HepG2 (cell line): Measurements from ENCODE around the gene UBE2G2. TPM values are rescaled to one million over a fixed set of nuclear protein-coding genes. Genes with fewer than 3 reads are reported as not detected.
A peak's percentile ranks its signal among the peaks of the same experiment; 100 is the strongest.

ENCODE experiments used
- ATAC-seq: fragments of 200-7000 bp; cut with Tn5 transposase; 3 replicates; pipeline ENCODE4 v1.9.1; 2020; ENCODE audit warnings: mild to moderate bottlenecking, moderate library complexity
- BruUV-seq: library from RNA; stranded (reverse); fragments of 400-500 nt; replicated peaks from 2 replicates; lab custom pipeline; 2021; lab: Mats Ljungman, UMichigan
- CTCF ChIA-PET: fragments of 300-600 bp; formaldehyde crosslinking; extraction: SDS; loops from one replicate; lab custom pipeline; 2021; ENCODE audit warnings: low total read pairs, inconsistent platforms, low intra/inter-chr PET ratio; lab: Yijun Ruan, JAX
- POLR2A ChIA-PET: fragments of 350-600 bp; sonication (Branson Sonifier 250); formaldehyde crosslinking; loops from one replicate; lab custom pipeline; 2020; ENCODE audit warnings: antibody characterized with exemption, inconsistent platforms; lab: Yijun Ruan, JAX
- DNase-seq: peaks from one replicate; pipeline ENCODE4 v3.0.0-alpha.2; 2015; ENCODE audit warnings: low spot score
- FAIRE-seq: peaks from 3 replicates; lab custom pipeline; 2011; peaks lifted over from hg19 to GRCh38; lab: Jason Lieb, UNC
- H2AFZ ChIP-seq: one replicate; pipeline ENCODE4 v1.6.1; 2011; ENCODE audit warnings: low read length, inconsistent platforms
- H3K27ac ChIP-seq: fragments of 300-600 bp; 3 replicates; pipeline ENCODE4 v1.8.0; 2011; ENCODE audit warnings: mixed run types, mild to moderate bottlenecking, mixed read lengths, low read length, inconsistent platforms; ENCODE audit not compliant: insufficient read depth; ENCODE audit errors: extremely low read length
- H3K27me3 ChIP-seq, 2 experiments: fragments of 200-600 bp in 1 of 2; 2 replicates in 1 of 2; 3 replicates in 1 of 2; pipeline versions ENCODE4 v1.6.0 to v1.8.0; 2011; ENCODE audit warnings: low read length in 2 of 2, mild to moderate bottlenecking in 2 of 2, moderate library complexity in 2 of 2, inconsistent platforms in 1 of 2; ENCODE audit not compliant: insufficient read depth in 2 of 2, control insufficient read depth in 1 of 2
- H3K36me3 ChIP-seq, 2 experiments: fragments of 200-600 bp in 1 of 2; replicated peaks in 1 of 2; 2 replicates in 1 of 2; 3 replicates in 1 of 2; pipeline versions ENCODE4 v1.5.1 to v1.8.0; 2011; ENCODE audit warnings: low read length in 2 of 2, inconsistent platforms in 1 of 2; ENCODE audit not compliant: insufficient read depth in 2 of 2, control insufficient read depth in 1 of 2
- H3K4me1 ChIP-seq: 2 replicates; pipeline ENCODE4 v1.5.1; 2012; ENCODE audit warnings: low read length, inconsistent platforms; ENCODE audit not compliant: insufficient read depth
- H3K4me2 ChIP-seq: 2 replicates; pipeline ENCODE4 v1.6.0; 2011; ENCODE audit warnings: low read depth, low read length, inconsistent platforms
- H3K4me3 ChIP-seq, 3 experiments: fragments of 200-600 bp in 1 of 3; sonication (generic), shearing (Covaris generic) in 1 of 3; replicated peaks in 1 of 3; 2 replicates each; pipeline ENCODE4 v1.5.1; 2011 to 2016; ENCODE audit warnings: low read length in 3 of 3, inconsistent platforms in 2 of 3, low read depth in 2 of 3, mild to moderate bottlenecking in 2 of 3, control low read depth in 1 of 3, mixed read lengths in 1 of 3; ENCODE audit not compliant: insufficient read depth in 1 of 3
- H3K79me2 ChIP-seq: one replicate; pipeline ENCODE4 v1.6.1; 2011; ENCODE audit warnings: low read length, inconsistent platforms; ENCODE audit not compliant: insufficient read depth
- H3K9ac ChIP-seq: 2 replicates; pipeline ENCODE4 v1.6.0; 2011; ENCODE audit warnings: mild to moderate bottlenecking, low read depth, low read length, inconsistent platforms; ENCODE audit not compliant: insufficient read depth
- H3K9me3 ChIP-seq: 2 replicates; pipeline ENCODE4 v1.5.1; 2012; ENCODE audit warnings: mild to moderate bottlenecking, low read length
- H4K20me1 ChIP-seq: 2 replicates; pipeline ENCODE4 v1.6.0; 2011; ENCODE audit warnings: inconsistent platforms, mild to moderate bottlenecking, low read length, moderate library complexity; ENCODE audit not compliant: insufficient read depth
- MED1 ChIP-seq: sonication (generic); formaldehyde crosslinking; IDR thresholded peaks from 2 replicates; pipeline ENCODE4 v1.4.0; 2020; ENCODE audit warnings: missing genetic modification reagents
- PRMT3 ChIP-seq: sonication (generic); formaldehyde crosslinking; IDR thresholded peaks from 2 replicates; pipeline ENCODE4 v1.8.1; 2022; ENCODE audit warnings: low read depth, mild to moderate bottlenecking, moderate library complexity, missing genetic modification reagents, borderline replicate concordance
- RARA ChIP-seq: IDR thresholded peaks from 2 replicates; pipeline ENCODE4 v1.6.1; 2016; ENCODE audit warnings: missing genetic modification reagents, missing compliant biosample characterization
- REL ChIP-seq: sonication (generic); formaldehyde crosslinking; conservative IDR thresholded peaks from 2 replicates; pipeline ENCODE4 v1.8.0; 2022; ENCODE audit warnings: mild to moderate bottlenecking, missing genetic modification reagents, moderate library complexity
- REPIN1 ChIP-seq: sonication (generic); formaldehyde crosslinking; IDR thresholded peaks from 2 replicates; pipeline ENCODE4 v1.8.0; 2022; ENCODE audit warnings: missing genetic modification reagents, low read depth, mild to moderate bottlenecking, borderline replicate concordance
- ZFX ChIP-seq: sonication (generic); formaldehyde crosslinking; IDR thresholded peaks from 2 replicates; pipeline ENCODE4 v1.4.0; 2020; ENCODE audit warnings: mild to moderate bottlenecking, low read depth, missing genetic modification reagents, moderate library complexity
- ZNF232 ChIP-seq: sonication (generic); formaldehyde crosslinking; IDR thresholded peaks from 2 replicates; pipeline ENCODE4 v1.4.0; 2020; ENCODE audit warnings: missing genetic modification reagents, borderline replicate concordance
- ZNF510 ChIP-seq: sonication (generic); formaldehyde crosslinking; IDR thresholded peaks from 2 replicates; pipeline ENCODE4 v1.4.0; 2020; ENCODE audit warnings: low read depth, mild to moderate bottlenecking, missing genetic modification reagents
- ZNF589 ChIP-seq: sonication (generic); formaldehyde crosslinking; conservative IDR thresholded peaks from 2 replicates; pipeline ENCODE4 v1.8.0; 2022; ENCODE audit warnings: mild to moderate bottlenecking, moderate library complexity, missing genetic modification reagents
- ZNF761 ChIP-seq: sonication (generic); formaldehyde crosslinking; conservative IDR thresholded peaks from 2 replicates; pipeline ENCODE4 v1.4.0; 2020; ENCODE audit warnings: mild to moderate bottlenecking, missing genetic modification reagents
- WGBS: methylation state at CpG from one replicate; pipeline ENCODE4 v1.1.6; 2017; ENCODE audit warnings: low lambda C conversion rate; 5-methylcytosine and 5-hydroxymethylcytosine counted together
- in situ Hi-C: cut with HindIII; loops from 2 replicates; pipeline ENCODE4 v1.10.0; 2017; ENCODE audit warnings: low pct_unique_long_range_greater_than_20kb; ENCODE audit not compliant: extremely low pct_ligation_motif_present
- intact Hi-C: fragments of 100-400 bp; cut with micrococcal nuclease; formaldehyde crosslinking; loops from one replicate; pipeline ENCODE4 v1.10.0; 2022; ENCODE audit not compliant: unreplicated experiment
- polyA plus RNA-seq, 8 experiments: library from polyadenylated mRNA; depleted of rRNA in 3 of 8; stranded (reverse) in 7 of 8; unstranded in 1 of 8; fragments of >200 nt; fragmentation: Illumina TruSeq in 4 of 8; extraction: Trizol in 4 of 8; gene quantifications; 2 replicates each; pipeline versions ENCODE4 v1.2.1 to v1.2.3, GENCODE V29; 2011 to 2016; ENCODE audit warnings: low read depth in 4 of 8, missing spikeins in 1 of 8, mixed read lengths in 1 of 8; ENCODE audit not compliant: insufficient read depth in 1 of 8
- total RNA-seq, 5 experiments: library from RNA; depleted of rRNA; stranded (reverse); fragments of >200 nt; fragmentation: Illumina TruSeq; extraction: Trizol; gene quantifications; 2 replicates each; pipeline ENCODE4 v1.2.3, GENCODE V29; 2016; ENCODE audit warnings: low read depth in 1 of 5
- TF ChIP-seq, protein P1 (sequence below): sonication (generic); formaldehyde crosslinking; IDR thresholded peaks from 2 replicates; pipeline ENCODE4 v1.5.0; 2020; ENCODE audit warnings: missing genetic modification reagents
- TF ChIP-seq, protein P2 (sequence below): IDR thresholded peaks from 2 replicates; pipeline ENCODE4 v1.6.1; 2016
- TF ChIP-seq, protein P3 (sequence below): sonication (generic); formaldehyde crosslinking; conservative IDR thresholded peaks from 2 replicates; pipeline ENCODE4 v1.8.1; 2023; ENCODE audit warnings: missing genetic modification reagents
- TF ChIP-seq, protein P4 (sequence below): sonication (generic); formaldehyde crosslinking; IDR thresholded peaks from 2 replicates; pipeline ENCODE4 v1.4.0; 2020; ENCODE audit warnings: missing genetic modification reagents
- TF ChIP-seq, protein P5 (sequence below): sonication (generic); formaldehyde crosslinking; IDR thresholded peaks from 2 replicates; pipeline ENCODE4 v1.8.1; 2023; ENCODE audit warnings: mild to moderate bottlenecking, inconsistent platforms, moderate library complexity, missing genetic modification reagents, borderline replicate concordance

Gene UBE2G2
- total and polyA plus RNA-seq, 2 of the 13 experiments (the other 11 are each of a cell fraction or from before 2014, with no cell fraction given), result 55.4 to 92.0 TPM

DNA sequence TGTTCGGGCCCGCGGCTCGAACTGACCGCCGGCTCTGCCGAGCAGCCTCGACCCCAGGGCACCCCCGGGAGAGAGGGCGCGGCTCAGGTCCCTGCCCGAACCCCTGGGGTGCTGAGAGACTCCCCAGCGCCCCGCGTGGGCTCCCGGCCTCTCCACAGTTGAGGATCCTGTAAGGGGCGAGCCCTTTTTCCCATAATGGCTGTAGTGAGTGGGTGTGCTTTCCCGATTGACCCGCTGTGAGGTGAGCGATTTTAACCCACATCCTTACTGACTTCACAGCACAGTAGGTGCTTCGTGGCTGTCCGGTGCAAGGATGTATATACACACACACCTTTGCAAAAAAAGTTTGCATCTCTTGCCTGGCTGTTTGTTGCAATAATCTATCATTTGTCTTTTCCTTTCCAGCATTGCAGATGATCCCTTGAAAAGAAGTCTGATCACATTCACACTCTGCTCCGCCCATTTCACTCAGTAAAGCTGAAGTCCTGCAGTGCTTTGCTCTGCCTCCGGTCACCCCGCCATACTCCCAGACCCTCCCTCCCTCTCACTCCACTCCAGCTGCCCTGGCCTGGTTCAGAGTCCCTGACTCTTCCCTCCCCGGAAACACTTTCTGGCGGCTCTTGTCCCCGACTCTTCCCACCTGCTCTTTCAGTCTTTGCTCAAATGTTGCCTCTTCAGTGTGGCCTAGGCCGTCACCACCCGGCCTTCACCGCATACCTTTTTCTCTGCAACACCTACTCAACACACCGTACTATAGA is 955 bp upstream of the UBE2G2 start:
- Histone ChIP-seq H3K79me2 (peaks cover 44% of the 10 kb centered on the region), H2AFZ (no peak overlapping the region)
- CTCF ChIA-PET, result no interaction called here
- TF ChIP-seq ZNF510 (CRISPR knock-in tag) (0 out of 2 replicates have a peak, but pooled peaks have one; percentile 61), ZNF761 (CRISPR knock-in tag) (0 out of 2 replicates have a peak, but pooled peaks have one; percentile 57), ZNF589 (no peak), ZNF232 (CRISPR knock-in tag) (peak; percentile 45; the same call in 1 of the 2 replicates), MED1 (CRISPR knock-in tag) (peak; percentile 40), REPIN1 (CRISPR knock-in tag) (peak; percentile 44; the same call in 1 of the 2 replicates), REL (0 out of 2 replicates have a peak, but pooled peaks have one; percentile 1), PRMT3 (no peak), ZFX (peak; percentile 85), RARA (CRISPR knock-in tag) (peak; percentile 40)
- TF ChIP-seq, protein P1, sequence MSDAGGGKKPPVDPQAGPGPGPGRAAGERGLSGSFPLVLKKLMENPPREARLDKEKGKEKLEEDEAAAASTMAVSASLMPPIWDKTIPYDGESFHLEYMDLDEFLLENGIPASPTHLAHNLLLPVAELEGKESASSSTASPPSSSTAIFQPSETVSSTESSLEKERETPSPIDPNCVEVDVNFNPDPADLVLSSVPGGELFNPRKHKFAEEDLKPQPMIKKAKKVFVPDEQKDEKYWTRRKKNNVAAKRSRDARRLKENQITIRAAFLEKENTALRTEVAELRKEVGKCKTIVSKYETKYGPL (CRISPR knock-in tag), result no peak
- TF ChIP-seq, protein P2, sequence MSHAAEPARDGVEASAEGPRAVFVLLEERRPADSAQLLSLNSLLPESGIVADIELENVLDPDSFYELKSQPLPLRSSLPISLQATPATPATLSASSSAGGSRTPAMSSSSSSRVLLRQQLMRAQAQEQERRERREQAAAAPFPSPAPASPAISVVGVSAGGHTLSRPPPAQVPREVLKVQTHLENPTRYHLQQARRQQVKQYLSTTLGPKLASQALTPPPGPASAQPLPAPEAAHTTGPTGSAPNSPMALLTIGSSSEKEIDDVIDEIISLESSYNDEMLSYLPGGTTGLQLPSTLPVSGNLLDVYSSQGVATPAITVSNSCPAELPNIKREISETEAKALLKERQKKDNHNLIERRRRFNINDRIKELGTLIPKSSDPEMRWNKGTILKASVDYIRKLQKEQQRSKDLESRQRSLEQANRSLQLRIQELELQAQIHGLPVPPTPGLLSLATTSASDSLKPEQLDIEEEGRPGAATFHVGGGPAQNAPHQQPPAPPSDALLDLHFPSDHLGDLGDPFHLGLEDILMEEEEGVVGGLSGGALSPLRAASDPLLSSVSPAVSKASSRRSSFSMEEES (CRISPR knock-in tag), result 0 out of 2 replicates have a peak, but pooled peaks have one; percentile 51
- TF ChIP-seq, protein P3, sequence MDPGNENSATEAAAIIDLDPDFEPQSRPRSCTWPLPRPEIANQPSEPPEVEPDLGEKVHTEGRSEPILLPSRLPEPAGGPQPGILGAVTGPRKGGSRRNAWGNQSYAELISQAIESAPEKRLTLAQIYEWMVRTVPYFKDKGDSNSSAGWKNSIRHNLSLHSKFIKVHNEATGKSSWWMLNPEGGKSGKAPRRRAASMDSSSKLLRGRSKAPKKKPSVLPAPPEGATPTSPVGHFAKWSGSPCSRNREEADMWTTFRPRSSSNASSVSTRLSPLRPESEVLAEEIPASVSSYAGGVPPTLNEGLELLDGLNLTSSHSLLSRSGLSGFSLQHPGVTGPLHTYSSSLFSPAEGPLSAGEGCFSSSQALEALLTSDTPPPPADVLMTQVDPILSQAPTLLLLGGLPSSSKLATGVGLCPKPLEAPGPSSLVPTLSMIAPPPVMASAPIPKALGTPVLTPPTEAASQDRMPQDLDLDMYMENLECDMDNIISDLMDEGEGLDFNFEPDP (CRISPR knock-in tag), result peak; percentile 90; the same call in 1 of the 2 replicates
- TF ChIP-seq, protein P4, sequence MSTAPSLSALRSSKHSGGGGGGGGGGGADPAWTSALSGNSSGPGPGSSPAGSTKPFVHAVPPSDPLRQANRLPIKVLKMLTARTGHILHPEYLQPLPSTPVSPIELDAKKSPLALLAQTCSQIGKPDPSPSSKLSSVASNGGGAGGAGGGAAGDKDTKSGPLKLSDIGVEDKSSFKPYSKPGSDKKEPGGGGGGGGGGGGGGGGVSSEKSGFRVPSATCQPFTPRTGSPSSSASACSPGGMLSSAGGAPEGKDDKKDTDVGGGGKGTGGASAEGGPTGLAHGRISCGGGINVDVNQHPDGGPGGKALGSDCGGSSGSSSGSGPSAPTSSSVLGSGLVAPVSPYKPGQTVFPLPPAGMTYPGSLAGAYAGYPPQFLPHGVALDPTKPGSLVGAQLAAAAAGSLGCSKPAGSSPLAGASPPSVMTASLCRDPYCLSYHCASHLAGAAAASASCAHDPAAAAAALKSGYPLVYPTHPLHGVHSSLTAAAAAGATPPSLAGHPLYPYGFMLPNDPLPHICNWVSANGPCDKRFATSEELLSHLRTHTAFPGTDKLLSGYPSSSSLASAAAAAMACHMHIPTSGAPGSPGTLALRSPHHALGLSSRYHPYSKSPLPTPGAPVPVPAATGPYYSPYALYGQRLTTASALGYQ (CRISPR knock-in tag), result peak; percentile 36; the same call in 1 of the 2 replicates
- TF ChIP-seq, protein P5, sequence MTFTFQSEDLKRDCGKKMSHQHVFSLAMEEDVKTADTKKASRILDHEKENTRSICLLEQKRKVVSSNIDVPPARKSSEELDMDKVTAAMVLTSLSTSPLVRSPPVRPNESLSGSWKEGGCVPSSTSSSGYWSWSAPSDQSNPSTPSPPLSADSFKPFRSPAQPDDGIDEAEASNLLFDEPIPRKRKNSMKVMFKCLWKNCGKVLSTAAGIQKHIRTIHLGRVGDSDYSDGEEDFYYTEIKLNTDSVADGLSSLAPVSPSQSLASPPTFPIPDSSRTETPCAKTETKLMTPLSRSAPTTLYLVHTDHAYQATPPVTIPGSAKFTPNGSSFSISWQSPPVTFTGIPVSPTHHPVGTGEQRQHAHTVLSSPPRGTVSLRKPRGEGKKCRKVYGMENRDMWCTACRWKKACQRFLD (CRISPR knock-in tag), result 0 out of 2 replicates have a peak, but pooled peaks have one; percentile 60

More for the DNA sequence above, 955 bp upstream of the UBE2G2 start:
- H4K20me1 ChIP-seq, result peaks cover 14% of the 10 kb centered on the region
- H3K4me2 ChIP-seq, result peak overlapping the region; percentile 99
- 4% methylated on average over 12 of the region's 32 CpGs for WGBS
- no TSS peak for BruUV-seq
- H3K27me3 ChIP-seq, result no peaks in the 10 kb centered on the region; a peak in 1 of 5 replicates
- in situ Hi-C loops, result loop anchor here (5.0 kb wide), 2 partner anchors 45 to 110 kb away; no protein-coding TSS in a partner anchor
- peak overlapping the region; percentile 88 for H3K27ac ChIP-seq
- intact Hi-C loops, result loop anchor here (1.0 to 5.0 kb wide), 4 partner anchors 15 to 110 kb away; partner anchors contain the start of gene PTTG1IP
- DNase-seq (peak; percentile 81), FAIRE-seq (peak; percentile 76), ATAC-seq (peak; percentile 89)
- peaks cover 57% of the 10 kb centered on the region for H3K4me1 ChIP-seq
- POLR2A ChIA-PET, result interaction anchor here (0.6 to 5.6 kb wide), 22 partner anchors 9 to 345 kb away, joined by 3 to 31 read pairs (median 4); partner anchors contain the start of genes PTTG1IP and SUMO3
- H3K9me3 ChIP-seq, result no peaks in the 10 kb centered on the region
- H3K9ac ChIP-seq, result peak overlapping the region; percentile 85
- peaks cover 9 to 34% of the 10 kb centered on the region in 2 experiments; a peak in 4 of 5 replicates for H3K36me3 ChIP-seq
- H3K4me3 ChIP-seq, result peak overlapping the region; percentile 79 to 86 (median 80)
